ENCODE results near the gene XPO6.

The XPO6 gene

DNA sequence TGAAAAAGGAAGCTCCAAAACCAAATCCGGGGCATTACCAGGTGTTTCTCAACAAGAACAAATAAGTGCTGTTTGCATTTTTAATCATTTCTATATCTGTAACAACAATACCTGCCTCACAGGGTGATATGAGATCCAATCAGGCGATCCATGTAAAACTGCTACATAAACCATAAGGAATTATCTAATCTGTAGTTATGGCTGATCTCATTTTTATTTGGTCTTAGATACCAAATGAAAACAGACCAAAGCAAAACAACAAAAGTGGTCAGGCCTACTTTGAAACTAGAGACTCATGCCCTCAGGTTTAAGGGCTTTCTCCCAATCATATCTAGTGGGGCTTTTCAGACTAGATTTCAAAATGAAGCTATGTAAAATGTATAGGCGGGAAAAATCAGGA is 28.3 kb downstream of the XPO6 start:
- DNase-seq = no peak

DNA sequence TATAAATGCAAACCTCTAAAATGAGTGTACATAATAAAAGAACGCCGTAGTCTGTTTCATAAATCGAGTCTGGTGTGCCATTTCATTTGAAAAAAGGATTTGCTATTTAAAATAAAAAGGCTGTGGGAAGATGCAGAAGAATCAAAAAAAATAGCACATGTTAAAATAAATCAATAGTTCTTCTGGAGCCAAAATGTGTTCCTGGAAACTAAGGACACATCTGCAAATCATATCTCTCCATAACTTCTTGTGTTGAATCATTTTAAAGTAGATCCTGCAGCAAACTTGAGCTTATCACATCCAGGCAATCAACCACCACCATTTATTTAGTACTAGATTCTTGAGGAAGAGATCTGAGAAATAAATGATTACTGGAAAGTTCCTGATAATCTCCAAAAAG is 29.0 kb downstream of the XPO6 start:
- DNase-seq = no peak

DNA sequence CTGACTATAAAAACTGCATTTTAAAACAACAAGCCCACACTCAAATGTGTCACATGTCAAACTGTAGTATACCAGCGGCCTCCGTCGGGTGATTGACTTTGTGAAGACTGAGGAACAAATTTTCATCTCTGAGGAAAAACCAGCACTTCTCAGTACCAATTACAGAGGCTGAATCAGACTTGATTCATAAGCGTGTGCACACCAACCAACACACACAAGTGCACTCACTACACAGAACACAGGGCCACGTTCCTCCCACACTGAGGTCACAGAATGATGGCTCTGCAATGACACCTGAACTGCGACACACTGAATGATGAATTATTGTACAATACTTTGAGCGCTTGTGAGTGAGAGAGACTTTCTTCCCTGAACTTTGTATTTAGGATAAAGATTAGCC is 29.6 kb downstream of the XPO6 start:
- no peak for DNase-seq

DNA sequence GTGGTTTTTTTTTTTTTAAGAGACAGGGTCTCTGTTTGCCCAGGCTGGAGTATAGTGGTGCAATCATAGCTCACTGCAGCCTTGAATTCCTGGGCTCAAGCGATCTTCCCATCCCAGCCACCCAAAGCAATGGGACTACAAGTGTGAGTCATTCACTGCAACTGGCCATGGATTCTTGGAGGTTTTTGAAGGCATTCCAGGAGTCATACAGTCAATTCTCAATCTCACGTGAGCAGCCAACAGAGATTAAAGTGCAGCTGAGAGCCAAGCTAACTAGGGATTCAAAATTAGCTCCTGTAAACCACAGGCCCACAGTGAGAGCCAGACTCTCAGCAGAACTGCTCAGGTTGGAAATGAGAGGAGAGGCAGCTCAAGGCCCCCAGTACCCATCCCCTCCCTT is 30.2 kb downstream of the XPO6 start:
- no peak for DNase-seq

DNA sequence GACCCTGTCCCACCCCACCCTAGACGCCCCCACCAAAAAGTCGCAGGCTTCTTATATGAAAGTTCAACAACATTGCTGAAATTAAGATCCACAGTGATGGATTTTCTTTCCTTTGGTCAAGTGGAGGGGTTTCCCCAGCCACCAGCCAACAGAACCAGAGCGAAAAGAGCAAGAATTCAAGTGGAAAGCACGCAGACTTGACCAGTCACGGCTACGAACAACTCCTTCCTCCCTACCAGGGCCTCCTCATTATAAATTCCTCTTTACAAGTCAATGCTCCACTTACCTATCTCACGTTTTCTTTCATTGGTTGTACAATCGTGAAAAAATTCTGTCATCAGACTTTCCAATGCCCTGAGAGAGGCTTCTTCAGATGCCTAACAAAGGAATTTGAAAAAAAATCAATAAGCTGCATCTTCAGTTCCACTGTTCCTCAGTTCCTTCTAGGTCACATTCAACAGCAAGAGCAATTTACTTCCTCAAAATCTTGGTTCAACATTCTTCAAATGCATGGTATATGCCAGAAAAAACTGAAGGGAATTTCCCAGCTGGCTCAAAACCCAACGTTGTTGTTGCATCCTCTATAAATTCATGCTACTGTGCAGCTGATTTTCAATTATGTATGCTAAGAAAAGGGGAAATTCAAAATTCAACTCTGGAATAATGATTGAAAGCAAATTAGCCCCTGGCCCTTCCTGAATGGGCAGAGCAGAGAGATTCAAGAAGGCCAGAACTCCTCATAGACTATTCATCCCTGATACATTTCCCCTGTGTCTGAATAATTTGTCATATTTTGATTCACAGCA is 30.9 kb downstream of the XPO6 start:
- no peak for DNase-seq

DNA sequence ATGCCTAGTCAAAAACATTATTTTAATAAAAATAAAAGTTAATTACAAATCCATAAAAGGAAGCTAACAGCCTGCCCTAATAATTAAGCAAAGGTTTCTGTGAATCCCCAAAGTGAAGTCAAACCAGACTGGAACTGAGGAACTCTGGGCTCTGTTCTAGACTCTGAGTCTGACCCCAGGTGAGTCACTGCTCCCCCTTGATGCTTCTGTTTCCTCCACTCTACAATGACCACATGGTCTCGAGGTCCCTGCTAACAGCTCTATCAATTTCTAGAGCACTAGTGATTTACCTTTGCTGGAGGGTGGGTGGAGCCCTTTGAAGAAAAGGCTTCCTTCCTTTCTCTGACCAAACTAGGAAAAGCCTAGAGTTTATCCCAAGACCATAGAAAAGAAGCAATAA is 32.4 kb downstream of the XPO6 start:
- no peak for DNase-seq

DNA sequence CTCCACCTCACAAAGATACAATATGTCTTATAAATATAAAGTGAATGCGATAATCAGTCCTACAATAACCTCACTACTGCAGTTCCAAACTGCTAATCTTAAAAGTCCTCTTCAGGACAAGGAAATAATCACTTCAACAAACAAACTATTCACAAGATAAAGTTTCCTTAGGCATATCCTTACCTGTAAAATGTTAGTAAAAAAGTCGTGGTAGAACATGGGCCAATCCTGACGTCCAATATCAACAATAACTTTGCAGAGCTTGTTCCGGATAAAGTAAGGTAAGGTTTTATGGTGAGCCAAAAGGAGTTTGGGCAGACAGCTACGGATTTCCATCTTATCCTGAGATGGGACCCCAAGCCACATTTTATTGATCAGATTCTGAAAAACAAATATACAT is 36.0 kb downstream of the XPO6 start:
- no peak for DNase-seq

DNA sequence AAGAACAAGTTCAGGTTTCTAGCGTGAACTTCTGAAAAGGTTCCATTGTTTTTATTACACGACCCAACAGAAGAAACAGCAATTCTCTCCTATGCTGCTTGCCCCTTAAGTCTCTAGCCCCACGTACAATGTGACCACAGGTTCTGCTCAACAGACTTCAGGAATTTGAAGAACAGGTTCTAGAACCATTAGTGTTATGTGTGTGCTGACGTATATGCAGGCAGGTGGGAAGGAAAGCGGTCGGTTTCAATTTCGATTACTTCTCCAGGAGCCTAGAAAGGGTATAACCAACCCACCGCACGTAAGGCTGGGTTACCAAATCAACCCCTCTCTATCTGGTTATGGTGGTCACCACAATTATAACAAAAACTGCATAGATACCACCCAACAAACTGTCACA is 39.4 kb downstream of the XPO6 start:
- DNase-seq = no peak

DNA sequence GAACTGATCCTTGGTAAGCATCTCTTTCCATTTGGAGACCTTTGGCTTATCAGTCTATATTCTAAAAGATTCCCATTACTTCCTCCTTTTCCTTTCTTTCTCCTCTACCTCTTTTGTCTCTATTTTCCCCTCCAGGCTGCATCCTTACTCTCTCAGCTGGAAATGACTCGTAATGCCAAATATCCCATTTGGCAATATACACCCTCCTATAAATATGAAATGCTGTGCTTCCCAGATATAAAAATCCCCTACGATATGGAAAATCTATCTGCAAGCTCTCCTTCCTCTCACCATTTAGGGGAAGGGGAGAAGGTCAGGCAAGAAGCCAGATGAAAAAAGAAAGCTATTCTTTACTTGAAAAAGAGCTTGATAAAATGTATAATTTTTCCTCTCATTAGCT is 39.9 kb downstream of the XPO6 start:
- no peak for DNase-seq

DNA sequence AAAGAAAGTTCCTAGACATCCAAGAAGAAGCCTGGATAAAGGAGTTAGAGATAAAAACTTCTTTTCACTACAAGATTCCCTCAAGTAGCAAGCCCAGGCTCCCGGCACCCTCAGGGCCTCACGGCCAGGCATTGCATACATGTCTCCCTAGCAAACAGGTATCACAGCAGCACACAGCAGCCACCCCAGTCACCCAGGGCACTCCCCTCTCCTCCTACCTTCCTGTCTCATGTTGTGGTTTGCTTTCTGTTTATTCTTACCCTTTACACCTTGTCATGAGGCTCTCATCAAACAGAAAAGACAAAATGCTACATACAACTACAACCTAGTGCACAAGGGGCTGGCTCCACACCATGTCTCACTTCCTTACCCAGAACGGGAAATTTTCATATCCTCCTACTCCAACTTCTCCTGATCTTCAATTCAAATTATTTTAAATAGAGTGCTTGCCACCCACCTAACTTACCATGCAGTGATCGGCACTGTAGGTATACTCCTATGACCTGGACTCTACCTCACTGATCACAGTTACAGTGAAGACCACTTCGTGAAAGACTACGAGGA is 42.7 kb downstream of the XPO6 start:
- DNase-seq = no peak

DNA sequence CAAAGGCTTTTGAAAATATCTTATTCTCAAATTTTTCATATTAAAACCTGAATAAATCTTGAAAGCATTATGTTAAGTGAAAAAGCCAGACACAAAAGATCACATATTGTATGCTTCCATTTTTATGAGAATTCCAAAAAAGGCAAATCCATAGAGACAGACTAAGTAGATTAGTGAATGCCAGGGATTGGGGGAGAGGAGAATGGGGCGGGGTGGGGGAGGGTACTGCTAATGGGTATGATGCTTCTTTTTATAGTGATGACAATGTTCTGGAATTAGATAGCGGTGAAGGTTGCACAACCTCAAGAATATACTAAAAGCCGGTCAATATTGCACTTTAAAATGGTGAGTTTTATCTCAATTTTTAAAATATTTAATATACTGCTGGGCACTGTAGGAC is 44.0 kb downstream of the XPO6 start:
- DNase-seq = no peak

DNA sequence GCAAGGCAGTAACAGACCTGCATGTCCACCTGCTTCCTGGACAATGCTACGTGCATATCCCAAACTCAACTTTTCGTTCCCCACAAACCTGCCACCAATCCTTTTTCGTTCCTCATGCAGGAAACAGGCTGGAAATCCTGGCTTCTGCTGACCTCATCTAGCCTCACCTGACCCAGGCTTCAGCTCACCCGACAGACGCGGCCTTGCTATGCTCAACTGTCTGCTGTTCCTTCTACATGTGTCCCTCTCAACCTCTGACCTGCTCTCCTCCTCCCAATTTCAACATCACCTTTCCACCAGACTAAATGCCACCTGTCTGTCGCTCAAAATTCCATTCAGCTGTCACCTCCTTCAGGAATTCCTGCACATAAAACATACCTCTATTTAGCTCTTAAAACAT is 44.5 kb downstream of the XPO6 start:
- DNase-seq = no peak

DNA sequence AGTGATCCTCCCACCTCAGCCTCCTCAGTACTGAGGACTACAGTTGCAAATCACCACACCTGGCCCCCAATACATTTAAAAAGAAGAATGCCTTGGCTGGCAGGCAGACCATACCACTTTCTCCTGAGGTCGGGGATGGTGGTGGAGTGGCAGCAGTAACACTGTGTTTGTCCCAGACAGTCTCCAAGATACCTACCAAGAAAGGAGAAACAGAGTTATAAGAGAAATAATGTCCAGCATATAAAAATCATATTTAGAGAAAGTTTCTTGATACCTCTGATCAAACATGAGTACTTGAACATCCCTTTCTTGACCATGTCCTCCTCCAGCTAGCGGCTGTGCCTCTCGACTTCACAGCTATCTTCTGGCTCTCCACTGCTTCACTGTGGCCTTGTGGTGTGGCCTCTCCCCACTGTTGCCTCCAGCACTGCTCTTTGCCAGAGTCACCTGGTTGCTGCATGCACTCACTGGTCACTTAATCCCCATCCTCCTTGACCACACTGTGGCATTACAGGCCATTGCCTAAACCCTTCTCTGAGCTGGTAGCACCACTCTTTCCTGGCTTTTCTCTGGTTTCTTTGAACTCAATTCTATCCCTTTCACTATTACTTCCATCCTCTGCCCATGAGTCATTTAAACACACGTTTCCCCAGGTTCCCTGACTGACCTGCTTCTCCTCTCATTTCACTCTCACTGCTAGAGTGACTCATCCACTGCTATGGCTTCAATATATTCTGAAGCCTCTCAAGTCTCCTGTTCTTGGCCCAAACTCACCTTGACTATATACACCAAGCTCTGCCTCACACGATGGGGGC is 45.2 kb downstream of the XPO6 start:
- DNase-seq = no peak

DNA sequence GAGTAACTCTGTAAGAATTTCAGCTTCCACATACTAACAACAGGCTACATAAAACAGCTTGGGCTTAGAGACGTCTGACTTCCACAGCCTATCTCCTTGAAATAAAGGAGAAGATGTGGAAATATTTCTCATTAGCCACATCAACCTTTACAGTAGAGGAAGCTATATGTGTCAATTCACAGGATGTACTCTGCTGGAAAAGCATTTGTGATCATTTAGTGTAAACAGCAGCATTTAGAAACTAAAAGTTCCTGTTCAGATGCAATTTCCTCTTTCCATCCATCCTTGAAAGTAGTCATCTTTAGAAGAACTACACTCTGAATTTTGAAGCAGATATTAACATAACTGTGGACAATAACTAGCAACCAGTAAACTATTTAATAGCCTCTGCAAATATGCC is 46.2 kb downstream of the XPO6 start:
- no peak for DNase-seq

DNA sequence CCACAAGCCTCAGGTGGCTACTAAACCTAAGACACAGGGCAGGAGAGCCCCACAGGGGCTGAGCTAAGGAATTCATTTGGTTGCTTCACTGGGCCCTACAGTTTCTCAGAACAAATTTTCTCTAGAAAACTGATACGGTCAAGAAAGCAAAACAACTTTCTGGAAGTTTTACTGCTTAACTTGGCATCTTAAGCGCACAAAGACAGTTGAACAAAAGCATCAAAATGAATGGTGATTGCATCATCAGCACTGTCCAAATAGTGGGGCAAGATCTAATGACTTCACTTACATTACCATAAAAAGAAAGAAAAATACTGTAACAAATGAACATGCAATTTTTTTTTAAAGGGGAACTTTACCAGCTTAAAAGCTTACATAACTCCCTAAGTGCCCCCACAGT is 47.6 kb downstream of the XPO6 start:
- DNase-seq = no peak

DNA sequence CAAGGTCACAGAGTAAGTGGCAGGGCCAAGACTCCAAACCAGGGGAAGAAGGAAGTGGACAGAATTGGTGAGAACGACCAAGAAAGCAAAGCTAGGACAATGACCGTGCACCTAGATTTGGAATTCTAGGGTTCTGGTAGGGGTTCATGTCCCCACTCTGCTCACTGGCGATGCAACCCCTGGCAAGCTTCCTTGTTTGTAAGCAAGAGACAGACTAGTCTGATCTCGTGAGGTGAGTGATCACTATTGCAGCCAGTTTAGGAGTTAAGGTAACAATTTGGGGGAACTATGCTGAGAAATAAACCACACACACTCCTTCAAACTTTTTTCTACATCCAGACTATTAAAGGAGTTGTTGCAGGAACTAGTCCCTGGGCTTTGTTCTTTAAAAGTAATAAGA is 48.1 kb downstream of the XPO6 start:
- DNase-seq = no peak

DNA sequence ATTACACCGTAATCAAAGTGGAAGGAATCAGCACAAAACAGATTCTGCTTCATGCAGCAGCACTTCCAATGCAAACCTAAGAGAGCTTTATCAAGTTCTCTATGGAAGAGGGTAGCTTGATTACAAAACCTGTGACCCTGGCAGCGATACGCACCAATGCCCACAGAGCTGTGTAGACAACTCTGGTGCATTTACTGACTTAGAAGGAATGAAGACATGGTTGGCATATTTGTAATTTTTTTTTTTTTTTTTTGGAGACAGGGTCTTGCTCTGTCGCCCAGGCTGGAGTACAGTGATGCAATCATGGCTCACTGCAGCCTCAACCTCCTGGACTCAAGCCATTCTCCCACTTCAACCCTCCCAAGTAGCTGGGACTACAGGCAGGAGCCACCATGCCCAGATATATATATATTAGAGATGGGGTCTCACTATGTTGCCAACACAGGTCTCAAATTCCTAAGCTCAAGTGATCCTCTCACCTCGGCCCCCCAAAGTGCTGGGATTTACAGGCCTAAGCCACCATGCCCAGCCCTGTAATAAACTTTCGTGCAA is 49.4 kb downstream of the XPO6 start:
- DNase-seq = no peak

DNA sequence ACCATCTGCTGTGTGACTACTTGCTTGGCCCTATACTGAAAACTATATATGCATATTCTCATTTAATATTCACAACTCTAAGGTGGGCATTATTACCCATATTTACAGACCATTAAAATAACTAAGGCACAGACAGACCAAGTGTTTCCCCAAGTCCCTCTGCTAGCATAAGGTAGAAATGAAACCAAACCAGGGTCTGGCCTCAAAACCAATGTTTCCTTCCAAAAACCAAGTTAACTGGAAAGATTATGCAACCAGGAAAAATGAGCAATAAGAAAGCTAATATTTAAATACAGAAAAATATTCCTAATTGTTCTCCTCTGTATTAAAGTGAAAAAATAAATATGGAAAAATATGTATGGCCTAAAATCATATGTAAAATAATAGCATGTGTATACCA is 50.1 kb downstream of the XPO6 start:
- DNase-seq = no peak

DNA sequence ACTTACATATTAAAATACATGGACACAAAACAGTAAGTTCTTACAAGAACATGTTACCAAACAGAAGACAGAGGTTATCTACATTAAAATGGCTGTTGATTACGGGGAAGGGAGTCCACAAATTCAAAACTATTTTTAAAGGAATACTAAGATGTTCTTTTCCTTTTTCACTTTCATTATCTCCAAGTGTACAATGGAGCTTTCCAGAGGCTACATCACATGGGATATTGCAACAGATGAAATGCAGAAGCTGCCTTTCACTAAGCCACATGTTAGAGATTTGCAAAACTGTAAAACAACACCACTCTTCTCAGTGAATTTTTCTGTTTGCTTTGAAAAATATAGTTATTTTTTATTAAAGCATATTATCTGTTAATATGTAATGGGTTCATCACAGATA is 53.6 kb downstream of the XPO6 start:
- no peak for DNase-seq

DNA sequence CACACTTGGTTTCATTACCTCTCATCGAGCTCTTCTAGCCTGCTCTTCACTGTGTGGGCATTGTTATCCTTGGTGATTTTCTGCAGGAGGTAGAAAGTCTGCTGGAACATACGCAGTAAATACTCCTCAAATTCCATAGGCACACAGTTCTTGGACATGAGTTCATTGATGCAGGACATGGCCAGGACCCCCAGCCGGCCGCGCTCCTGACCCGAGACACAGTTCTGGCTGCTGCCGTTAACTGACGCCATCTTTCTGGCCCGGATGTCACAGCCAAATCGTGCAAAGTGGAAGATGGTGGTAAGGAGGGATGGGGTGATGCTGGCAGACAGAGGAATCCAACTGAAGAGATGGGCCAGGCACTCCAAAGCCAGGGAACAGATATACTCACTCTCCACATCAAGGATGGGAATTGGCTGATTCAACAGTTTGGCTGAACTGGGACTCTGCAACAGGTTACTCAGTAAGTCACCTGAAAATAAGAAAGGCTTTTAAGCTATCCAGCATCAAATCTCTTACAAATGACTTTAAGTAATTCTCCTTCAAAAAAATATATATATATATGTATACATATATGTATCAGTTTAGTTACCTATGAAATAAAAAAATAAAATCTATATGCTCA is 55.6 kb downstream of the XPO6 start:
- no peak for DNase-seq

DNA sequence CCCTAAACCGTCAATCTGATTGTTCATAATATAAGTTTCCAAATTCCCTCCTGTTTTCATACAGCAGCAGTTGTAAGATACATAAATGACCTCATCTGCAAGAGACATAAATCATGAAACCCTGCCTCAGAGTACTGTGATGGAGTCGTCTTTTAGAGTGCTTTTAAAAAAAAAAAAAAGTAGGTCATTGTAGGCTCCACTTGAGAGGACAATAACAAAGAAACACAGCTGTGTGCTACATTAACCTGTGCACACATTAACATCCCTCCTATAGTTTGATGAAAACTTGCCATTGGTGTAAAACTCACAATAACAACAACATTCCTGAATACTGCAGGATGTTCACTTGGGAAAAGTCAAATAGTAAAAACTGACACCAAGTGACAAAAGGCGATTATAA is 56.5 kb downstream of the XPO6 start:
- DNase-seq = no peak

DNA sequence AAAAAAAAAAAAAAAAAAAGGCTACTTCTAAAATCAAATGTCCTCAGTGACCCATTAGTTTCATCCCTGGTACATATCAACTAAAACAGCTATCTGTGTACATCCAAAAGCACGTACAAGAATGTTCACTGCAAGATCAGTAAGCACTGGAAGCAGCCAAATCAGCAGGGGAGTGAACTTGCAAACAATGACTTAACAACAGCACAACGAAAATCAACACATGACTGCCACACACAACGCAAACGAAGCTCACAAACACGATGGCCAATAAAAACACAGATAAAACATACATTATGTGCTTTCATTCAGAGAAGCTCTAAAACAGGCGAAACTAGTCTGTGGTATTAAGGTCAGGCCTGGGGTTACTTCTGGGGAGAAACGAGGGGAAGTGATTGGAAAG is 60.6 kb downstream of the XPO6 start:
- no peak for DNase-seq

All from NCI-H748 treated with DMSO at 0.1 percent for 48 hours (cell line).